GM20431 (cell line): Measurements from ENCODE around the gene PROZ.

Source experiments
- in situ Hi-C: fragments of 300-500 bp; cut with MseI, MboI; formaldehyde crosslinking; loops from one replicate; pipeline ENCODE4 v1.15.0; 2020; ENCODE audit warnings: low sequenced_read_pairs; ENCODE audit not compliant: unreplicated experiment

Gene PROZ

DNA sequence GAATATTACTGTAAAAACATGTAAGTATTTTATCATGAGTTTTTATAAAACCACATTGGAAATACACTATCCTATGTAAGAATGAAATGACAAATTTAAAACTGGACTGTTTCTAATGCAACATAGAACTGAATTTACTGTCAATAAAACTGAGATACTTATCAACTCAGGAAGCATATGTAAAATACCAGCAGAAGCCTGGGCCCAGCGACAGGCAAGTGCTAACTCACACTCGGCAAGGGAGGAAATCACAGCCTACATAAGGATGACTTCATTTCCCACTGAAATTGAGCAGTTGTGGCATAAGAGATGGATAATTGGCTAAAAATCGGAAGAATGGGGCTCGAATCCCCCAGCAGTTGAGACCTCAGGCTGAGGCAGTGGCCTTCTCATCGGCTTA is 12.1 kb downstream of the PROZ start:
- in situ Hi-C loops = no loop called here

DNA sequence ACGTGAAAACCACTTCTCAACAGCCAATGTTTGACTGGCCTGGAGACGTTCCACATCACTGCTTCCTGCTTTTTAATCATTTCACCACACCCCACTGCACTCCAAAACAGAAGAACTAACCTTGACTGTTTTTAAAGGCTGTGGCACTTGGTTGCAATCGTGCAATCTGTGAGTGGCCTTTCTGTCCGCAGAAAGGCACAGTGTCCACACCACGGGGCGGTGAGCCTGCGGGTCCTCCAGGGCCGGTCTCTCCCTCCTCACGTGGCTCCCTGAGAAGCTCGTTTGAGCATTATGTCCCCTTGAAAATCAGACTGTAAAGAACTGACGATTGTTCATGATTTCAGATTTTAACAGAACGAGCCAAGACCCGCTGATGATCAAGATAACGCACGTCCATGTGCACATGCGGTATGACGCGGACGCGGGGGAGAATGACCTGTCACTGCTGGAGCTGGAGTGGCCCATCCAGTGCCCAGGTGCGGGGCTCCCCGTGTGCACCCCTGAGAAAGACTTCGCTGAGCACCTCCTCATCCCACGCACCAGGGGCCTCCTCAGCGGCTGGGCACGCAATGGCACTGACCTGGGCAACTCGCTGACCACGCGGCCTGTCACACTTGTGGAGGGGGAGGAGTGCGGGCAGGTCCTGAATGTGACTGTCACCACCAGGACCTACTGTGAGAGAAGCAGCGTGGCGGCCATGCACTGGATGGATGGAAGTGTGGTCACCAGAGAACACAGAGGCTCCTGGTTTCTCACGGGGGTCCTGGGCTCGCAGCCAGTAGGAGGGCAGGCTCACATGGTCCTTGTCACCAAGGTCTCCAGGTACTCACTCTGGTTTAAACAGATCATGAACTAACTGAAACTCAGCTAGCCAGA is 13.0 kb downstream of the PROZ start:
- in situ Hi-C loops = no loop called here

DNA sequence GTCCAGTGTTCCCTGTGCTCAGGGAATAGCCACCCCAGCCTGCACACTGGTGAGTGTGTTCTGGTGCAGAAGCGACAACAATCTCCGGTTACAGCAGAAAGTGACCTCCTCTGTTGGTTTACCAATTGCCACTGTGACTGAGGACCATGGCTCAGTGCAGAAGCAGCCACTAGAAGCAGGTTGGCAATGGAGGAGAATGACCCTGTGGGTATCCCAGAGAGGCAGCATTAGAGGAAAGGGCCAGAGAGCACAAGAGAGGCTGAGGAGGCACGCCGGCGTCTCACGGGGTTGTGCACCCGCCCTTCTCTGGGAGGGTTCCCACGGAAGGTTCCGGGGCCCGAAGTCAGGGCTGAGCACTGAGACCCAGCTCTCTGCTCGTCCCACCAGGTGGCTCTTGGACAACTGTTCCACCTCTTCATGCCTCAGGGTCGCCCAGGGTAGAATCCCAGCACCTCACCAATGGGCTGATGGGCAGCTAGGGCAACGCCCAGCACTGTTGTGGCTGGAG is 14.0 kb downstream of the PROZ start:
- in situ Hi-C loops = no loop called here

DNA sequence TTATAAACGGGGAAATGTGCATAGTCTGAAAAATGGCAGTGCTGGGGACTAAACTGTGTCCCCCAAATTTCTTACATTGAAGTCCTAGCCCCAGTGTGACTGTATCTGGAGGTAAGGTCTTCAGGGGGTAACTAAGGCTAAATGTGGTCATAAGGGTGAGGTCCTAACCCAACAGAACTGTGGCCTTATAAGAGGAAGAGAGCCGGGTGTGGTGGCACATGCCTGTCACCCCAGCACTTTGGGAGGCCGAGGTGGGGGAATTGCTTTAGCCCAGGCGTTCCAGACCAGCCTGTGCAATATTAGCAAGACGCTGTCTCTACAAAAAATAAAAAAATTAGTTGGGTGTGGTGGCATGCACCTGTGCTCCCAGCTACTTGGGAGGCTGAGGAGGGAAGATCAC is 17.8 kb downstream of the PROZ start:
- in situ Hi-C loops = no loop called here

DNA sequence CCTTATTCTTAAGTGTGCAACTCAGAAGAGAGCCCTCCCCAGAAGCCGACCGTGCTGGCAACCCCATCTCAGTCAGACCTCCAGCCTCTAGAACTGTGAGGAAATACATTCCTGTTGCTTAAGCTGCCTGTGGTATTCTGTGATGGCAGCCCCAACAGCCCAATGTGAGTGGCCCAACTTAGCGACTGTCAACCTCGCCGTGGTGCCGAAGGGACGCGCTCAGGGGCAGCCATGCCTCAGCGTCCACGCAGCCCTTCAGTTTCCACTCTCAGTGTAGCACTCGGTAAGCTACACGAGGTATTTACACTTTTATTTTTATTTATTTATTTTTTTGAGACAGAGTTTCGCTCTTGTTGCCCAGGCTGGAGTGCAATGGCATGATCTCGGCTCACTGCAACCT is 18.4 kb downstream of the PROZ start:
- in situ Hi-C loops = no loop called here

DNA sequence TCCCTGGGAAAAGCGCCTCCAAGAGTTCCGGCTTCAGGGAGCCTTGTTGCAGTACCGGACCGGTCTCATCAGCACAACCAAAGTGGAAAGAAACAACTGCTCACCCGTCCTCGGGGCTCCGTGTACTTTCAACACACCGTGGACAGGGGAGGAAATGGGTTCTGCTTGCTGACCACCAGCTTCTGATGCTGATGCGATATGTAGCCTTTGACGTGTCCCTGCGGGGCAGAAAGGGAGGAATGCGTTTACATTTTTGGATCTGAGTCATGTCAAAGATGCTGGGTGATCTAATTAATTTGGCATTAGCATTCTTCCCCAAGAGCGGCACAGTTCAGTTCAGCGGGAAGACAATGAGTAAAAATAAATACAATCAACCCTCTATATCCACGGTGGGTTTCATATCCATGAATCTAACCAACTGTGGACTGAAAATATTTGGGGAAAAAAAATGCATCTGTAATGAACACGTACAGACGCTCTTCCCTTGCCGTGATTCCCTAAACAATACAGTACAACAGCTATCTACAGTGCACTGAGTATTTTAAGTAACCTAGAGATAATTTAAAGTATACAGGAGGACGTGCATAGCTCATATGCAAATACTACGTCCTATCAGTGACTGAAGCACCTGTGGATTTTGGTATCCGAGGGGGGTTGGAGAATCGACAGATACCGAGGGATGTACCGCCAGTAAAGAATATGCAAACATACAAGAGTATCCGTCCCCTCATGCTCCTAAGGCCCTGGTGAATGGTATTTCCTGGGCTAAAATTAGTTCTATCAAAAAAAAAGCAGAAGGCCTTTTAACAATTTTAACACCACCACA is 19.8 kb downstream of the PROZ start:
- in situ Hi-C loops = no loop called here

DNA sequence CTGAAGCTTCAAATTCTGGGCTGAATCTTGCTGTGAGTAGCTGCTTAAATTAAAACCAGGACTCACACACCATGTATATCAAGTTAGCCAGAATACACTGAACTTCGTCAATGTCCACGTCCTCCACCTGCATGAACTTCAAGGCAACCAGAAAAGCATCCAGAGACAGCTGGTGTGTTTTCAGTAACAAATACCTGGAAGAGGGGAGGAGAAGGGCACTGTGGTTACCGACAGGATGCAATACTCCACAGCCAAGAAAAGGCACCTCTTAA is 20.4 kb downstream of the PROZ start:
- in situ Hi-C loops = no loop called here

DNA sequence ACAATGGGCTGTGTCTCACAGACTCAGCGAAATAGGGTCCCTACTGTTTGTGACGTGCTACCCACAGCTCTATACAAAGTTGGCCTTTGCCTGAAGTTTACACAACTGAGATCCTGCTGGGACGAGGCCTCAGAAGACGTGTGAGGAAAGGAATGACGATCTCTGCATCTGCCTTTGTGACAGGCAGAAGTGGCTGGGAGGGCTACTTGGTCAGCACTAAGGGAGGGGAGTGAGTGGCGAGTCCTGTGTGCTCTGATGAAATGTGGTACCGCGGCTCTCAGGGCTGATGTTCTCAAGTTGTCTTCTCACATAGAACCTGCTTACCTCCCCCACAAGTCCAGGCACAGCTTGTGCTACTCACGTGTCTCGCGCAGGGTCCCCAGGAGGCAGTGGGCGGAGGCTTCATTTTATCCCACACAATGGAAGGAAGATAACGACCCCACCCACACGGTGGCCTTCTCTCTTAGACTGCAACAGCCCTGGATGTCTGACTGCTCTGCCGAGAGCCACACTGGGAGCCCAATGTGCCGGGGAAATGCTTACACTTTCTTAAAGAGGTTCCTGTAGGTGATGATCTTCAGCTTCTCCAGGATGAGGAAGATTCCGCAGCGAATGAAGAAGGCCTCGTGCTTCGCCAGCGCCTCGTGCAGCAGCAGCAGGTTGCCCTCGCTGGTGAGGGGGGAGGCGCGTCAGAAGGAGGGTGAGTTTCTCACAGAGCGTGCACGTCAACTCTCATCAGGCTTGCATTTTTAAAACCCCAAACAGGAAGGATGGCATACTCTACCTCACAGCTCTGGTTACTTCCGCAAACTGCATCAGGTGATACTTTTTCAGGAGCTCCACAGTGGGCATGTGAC is 21.2 kb downstream of the PROZ start:
- in situ Hi-C loops = no loop called here

DNA sequence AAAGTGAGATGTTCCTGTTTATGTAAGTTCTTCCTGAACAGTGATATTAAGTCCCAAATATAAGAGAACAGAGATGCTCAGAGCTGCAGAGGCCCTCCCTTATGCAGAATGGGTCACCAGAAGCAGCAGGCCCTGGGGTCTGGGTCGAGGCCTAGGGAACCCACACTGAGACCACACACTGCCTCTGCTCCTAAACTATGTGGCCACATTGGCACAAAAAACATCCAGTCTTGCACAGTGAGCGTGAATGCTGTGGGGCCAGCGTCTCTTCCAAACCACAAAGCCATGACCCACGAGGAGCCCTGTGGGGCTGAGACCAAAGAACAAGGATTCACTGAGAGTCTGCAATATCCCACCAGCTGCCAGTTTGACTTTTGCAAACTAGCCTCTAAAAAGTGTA is 23.6 kb downstream of the PROZ start:
- in situ Hi-C loops = no loop called here

DNA sequence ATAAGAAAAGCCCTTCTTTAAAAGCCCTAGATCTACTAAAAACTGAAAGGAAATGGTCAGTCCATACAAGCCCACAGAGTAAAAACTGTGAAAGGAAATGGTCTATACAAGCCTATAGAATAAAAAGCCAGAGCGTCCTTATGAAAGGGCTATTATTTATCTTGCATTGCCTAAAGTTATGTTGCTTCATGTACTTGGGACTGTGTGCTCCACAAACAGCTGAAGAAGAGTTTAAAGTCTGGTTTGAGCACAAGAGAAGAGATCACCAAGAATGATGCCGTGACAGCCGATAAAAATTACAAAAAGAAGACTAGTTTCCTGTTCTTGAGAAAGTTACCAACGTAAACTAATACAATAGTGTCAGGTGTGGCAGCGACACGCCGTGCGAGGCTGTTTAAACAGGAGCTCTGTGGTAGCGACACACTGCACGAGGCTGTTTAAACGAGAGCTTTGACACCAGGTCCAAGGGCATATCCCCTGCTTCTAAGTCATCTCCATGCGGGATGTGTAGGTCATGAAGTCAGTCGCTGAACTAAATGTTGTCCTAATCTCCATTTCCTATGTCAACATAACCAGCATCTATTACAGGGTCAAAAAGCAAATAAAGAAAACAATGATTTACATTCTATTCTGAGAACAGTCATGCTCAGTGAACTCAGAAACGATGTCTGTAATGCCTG is 25.1 kb downstream of the PROZ start:
- in situ Hi-C loops = no loop called here

DNA sequence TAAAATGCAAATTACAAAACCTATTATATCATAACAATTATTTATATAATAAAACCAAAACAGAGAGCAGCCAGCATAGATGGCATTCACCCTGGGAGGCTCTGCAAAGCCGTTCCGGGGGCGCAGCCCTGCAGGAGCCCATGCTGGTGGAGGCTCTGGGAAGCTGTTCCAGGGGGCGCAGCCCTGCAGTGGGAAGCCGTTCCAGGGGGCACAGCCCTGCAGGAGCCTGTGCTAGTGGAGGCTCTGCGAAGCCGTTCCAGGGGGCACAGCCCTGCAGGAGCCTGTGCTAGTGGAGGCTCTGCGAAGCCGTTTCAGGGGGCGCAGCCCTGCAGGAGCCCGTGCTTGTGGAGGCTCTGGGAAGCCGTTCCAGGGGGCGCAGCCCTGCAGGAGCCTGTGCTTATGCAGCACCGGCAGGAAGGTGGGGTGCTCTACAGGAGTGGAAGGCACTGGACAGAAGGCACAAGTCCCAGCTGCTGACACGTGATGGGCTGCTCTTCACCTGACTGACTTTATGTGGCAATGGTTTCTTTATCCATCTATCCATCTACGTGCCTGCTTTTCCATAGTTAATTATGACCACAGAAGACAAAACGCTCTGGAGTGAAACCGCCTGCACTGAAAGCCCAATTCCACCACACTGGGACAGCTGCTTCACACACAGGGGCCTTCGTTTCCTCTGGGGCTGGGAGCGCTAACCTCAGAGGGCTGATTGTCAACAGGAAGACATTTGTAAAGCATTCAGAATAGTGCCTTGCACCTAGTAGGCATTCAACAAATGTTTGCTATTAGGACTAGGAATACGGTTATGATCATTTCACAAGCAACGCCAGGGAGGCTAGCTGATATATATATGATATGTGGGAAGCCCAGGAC is 26.4 kb downstream of the PROZ start:
- in situ Hi-C loops = no loop called here

DNA sequence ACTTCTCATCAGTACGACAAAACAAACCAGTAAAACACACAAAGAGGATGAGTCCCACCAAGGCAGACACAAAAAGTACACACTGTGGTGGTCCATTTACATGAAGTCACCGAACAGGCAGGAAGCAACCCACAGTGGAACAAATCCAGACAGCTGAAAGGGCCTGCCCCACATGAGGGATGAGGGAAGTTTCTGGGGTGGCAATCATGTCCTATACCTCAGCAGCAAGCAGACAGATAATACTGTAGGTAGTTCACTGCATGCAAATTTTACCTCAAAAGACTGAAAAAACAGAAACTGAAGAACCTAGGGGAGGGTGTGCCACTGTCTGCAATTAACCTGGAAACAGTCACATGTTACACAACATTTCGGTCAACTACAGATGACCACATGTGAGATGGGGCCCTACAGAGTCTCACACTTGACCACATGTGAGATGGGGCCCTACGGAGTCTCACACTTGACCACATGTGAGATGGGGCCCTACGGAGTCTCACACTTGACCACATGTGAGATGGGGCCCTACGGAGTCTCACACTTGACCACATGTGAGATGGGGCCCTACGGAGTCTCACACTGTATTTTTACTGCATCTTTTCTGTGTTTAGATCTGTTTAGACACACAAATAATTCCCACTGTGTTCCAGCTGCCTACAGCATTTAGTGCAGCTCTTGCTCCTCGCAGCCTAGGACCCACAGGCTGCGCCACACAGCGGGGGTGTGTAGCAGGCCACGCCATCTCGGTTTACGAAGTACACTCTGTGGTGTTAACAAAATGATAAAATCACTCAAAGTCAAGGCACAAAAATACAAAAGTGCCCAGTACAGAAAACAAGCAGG is 27.8 kb downstream of the PROZ start:
- in situ Hi-C loops = no loop called here

DNA sequence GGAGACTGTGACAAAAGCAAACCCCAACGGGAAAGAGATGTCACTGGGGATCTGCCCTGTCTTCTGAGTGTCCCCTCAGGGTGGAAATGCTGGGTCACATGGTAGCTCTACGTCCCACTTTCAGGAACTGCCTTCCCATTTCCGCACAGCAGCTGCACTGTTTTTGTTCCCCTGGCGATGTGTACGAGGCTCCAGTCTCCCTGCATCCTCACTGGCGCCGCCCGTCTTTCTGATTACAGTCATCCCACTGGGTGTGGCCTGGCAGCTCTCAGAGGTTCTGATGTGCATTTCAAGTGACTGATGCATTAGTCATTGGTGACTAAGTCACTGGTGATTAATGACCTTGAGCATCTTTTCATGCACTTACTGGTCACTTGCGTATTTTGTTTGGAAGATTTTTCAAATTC is 28.8 kb downstream of the PROZ start:
- in situ Hi-C loops = no loop called here

DNA sequence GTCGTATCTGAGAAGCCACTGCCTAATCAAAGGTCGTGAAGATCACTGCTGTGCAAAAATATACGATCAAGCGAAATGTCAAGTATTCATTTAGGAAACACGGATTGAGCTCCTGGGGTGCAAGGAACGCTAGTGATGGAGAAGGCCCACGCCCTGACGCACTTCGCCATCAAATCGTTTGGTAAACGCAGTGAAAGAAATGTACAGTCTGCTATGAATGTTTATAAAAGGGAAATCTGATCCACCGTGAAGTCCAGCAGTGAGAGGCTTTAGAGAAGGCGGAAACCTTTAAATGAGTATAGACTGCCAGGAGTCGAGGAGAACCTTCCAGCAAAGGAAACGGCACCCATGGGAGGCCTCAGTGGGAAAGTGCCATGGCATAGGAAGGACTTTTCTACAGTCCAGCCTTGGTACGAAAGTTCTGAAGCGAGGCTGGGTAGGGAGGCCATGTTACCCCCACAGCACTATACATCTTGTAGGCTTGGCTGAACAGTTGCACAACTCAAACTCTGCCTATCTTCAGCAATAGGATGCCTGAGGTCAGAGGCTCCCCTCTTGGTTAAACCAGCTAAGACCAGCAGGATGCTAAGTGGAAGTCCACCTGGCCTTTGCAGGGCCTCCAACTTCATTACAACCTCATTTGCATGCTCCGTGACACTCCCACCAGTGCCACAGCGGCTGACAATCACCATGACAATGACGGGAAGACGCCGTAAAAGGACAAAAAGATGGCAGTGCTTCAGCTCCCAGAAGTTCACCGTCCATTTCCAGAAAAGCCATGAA is 29.6 kb downstream of the PROZ start:
- in situ Hi-C loops = no loop called here

DNA sequence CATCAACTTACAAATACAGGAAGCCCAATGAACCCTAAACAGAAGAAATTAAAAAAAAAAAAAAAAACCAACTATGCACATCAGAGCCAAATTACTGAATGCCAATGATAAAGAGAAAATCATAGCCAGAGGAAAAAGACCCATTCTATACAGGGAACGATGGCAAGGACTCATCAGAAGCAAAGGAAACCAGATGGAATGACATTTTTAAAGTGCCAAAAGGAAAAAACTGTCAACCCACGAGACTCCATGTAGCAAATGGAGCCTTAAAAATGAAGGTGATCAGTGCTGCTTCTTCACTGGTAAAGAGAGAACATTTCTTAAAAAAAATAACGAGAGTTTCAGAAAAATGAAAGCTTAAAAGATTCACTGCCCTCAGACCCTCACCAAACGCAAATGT is 31.7 kb downstream of the PROZ start:
- in situ Hi-C loops = no loop called here

DNA sequence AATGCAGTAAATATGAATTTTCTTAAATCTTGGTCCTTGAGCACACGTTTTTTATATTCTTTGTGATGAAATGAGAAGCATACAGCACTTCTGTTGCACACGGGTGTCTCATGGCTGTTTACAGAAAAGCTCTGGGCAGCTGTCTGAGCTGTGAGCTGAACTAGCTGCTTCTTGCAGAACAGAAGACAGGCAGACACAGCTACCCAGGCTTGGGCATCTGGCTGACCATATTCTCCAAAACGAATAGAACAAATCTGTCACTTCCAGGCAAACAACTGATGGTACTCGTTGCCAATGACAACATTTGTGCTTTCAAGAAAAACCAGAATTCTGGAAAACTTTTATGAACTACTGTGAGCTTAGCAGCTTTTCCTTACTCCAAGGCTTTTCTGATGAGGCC is 33.8 kb downstream of the PROZ start:
- in situ Hi-C loops = no loop called here

DNA sequence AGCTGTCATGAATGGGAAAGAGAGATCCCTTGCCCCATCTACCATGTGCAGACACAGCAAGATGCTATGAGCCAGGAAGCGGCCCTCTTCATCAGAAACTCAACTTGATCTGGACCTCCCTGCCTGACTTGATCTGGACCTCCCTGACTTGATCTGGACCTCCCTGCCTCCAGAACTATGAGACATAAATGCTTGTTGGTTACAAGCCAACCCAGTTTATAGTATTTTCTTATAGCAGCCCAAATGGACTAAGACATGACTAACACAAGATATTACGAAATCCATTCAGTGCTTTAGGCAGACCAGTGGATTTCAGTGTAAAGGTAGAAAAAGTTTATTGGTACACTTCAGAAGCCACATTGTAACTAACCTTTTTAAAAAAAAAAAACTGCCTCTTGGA is 34.5 kb downstream of the PROZ start:
- in situ Hi-C loops = no loop called here
